GM12873 (cell line): ENCODE measurements around the gene RAD51B.

ENCODE experiments used
- TF ChIP-seq, protein P1 (sequence below): IDR thresholded peaks from 2 replicates; pipeline ENCODE4 v1.5.1; 2012; ENCODE audit warnings: low read depth, mild to moderate bottlenecking, moderate library complexity, low read length, control low read depth; ENCODE audit not compliant: insufficient read depth; ENCODE audit errors: missing control alignments

RAD51B gene

DNA sequence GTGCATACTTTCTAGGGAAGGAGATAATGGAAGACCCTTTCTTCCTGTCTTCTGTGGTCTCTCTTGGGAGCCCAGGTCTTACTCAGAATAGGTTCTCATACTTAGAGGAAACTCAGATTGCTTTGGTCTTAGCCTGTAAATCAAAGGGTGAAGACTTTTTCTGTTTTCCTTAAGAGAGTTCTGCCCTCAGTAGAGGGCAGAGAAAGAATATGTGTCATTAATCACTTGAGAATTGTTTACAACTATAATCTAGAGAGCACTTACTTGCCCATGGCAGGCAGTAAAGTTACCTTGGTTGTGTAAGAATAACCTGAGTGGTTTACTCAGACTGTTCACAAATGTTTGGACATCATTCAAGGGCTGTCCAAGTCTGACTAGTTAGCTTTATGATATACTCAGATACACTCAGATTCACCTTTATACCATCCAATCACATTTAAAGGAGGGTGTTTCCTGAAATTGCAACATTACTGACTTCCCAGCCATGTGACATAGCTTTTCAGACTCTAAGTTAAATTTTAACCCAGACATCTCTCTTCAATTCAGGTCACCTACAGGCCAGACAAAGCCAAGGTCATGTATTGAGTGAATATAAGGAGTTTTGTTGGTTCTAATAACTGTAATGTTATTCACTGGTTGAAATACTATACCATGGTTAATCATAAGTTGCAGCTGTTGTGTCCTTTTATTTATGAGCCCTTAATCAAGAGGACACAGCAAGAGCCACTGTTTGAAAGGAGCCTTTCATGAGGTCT lies 372.2 kb downstream of the RAD51B start:
- TF ChIP-seq, protein P1, sequence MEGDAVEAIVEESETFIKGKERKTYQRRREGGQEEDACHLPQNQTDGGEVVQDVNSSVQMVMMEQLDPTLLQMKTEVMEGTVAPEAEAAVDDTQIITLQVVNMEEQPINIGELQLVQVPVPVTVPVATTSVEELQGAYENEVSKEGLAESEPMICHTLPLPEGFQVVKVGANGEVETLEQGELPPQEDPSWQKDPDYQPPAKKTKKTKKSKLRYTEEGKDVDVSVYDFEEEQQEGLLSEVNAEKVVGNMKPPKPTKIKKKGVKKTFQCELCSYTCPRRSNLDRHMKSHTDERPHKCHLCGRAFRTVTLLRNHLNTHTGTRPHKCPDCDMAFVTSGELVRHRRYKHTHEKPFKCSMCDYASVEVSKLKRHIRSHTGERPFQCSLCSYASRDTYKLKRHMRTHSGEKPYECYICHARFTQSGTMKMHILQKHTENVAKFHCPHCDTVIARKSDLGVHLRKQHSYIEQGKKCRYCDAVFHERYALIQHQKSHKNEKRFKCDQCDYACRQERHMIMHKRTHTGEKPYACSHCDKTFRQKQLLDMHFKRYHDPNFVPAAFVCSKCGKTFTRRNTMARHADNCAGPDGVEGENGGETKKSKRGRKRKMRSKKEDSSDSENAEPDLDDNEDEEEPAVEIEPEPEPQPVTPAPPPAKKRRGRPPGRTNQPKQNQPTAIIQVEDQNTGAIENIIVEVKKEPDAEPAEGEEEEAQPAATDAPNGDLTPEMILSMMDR = no peak

DNA sequence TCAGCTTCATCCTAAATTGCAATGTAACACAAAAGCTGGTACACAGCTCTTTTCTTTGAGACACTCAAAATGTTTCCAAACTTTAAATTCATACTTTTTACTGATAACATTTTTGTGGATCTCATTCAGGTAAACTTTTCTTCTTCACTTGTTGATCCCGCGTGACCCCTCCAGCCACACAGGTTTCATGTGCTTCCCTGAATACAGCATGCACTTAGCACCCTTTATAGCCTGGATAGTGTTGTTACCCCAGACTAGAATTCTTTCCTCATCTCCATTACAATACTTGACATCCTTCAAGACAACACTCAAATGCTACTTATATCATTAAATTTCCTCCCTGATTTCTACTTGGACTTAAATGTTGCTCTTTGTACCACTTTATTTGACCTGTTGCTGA lies 373.4 kb downstream of the RAD51B start:
- TF ChIP-seq, protein P1 = no peak

DNA sequence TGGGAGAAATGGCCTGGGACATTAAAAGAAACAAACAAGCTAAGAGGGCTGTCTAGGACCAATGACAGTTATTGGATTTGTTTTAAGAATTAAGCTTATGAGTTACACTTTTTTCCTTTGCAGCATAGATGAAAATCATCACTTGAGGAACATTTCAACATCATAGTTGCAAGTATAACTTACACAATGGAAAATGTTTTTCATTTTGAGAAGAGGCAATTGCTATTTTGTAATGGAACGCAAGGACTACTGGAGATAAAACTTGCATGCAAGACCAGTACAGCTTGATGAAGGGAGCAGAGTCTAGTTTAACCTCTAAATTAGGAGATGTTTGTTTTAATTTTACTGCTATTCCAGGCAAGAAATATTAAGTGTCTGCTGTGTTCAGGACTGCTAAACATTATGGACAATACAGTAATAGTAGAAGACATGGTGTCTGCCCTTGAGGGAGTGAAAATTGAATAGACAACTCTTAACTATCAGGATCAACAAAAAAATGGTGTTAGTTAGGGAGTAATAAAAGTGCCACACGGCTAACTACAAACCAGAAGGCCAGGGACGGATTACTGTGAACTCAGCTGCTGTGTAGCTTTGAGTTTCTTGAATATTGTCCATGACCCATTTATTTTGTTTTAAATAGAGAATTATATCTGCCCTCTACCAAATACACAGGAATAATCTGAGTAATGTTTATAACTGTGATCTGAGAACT lies 374.5 kb downstream of the RAD51B start:
- TF ChIP-seq, protein P1 = no peak

DNA sequence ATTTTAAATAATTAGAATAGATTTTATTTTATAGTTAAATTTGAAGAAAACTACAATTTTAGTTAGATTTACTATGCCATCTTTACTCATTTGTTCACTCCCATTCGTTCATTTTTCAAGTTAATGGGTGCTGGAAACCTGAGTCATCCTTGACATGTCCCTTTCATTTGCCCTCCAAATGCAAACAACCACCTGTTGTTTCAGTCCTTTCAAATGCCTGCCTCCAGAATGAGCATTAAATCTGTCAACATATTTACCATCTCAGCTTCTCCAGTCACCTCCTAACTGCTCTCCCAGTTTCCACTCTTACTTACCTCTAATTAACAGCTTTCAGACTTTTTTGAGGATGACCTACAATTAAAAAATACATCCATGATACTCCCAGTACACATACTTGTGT lies 375.5 kb downstream of the RAD51B start:
- TF ChIP-seq, protein P1 = no peak

DNA sequence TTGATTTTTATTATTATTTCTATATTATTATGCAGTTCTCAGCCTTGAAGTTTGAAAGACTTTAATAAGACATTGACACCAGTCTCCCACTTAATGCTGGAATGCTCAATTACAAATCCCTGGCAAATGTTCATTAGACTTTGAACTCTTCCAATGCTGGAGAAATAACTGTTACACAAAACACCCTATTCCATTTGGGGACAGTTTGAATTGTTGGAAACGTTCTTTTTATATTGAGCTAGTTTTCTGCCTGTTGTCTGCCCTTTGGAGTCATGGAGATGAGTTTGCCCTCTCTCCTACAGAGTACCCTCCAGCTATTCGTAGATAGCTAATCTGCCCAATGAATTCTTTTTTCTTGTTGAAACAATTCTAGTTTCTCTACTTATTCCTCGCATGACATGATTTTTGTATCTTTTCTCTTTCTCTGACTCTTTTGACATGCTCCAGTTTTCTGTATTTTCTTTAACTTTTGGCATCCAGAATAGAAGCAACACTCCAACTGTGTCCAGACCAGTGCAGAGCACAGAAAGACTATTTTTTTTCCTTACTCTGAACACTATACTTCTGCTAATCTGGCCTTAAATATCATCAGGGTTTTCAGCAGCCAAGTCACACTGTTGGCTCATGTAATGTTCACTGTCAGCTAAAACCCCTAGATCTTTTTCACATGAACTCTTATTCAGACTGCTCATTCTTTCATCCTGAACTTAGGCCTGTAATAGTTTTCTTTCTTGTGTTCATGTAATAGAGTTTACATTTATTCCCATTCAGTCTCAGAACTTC lies 379.3 kb downstream of the RAD51B start:
- TF ChIP-seq, protein P1 = no peak

DNA sequence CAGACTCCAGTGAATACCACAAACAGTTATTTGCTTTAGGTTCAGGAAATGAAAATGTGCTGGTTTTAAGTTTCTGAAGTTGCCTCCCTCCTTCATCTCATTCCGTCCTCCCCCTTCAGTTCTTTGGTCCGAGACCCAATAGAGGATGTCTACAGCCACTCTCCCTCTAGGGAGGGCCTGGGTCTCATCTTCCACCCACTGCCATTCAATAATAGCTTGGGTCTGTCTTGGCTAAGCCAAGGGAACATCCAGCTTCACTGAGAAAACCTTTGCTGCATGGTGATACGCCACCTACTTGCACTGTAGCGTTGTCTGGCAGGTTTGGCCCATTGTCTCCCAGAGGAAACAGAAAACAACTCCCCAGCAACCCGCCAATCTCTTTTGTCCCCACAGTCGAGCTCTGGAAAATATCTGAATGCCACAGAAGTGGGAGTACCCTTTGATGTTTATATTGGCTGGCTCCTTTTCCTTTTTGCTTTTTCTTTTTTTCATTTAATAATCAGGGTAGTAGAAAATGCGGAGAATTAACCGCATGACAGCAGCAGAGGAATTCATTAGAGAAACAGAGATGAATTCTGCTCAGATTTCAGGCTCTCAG lies 380.1 kb downstream of the RAD51B start:
- TF ChIP-seq, protein P1 = no peak
